Hepatocyte (in vitro differentiated cells): Measurements from ENCODE around the gene SERTAD2.

Source experiments
- EZH2 ChIP-seq: fragments of 200-600 bp; sonication (generic); IDR thresholded peaks from 2 replicates; pipeline ENCODE4 v1.6.1; 2016; ENCODE audit warnings: antibody characterized with exemption, mild to moderate bottlenecking, borderline replicate concordance
- TF ChIP-seq, protein P1 (sequence below): fragments of 200-600 bp; sonication (generic); IDR thresholded peaks from 2 replicates; pipeline ENCODE4 v1.5.1; 2016; ENCODE audit warnings: antibody characterized with exemption, mild to moderate bottlenecking; ENCODE audit not compliant: poor library complexity

DNA sequence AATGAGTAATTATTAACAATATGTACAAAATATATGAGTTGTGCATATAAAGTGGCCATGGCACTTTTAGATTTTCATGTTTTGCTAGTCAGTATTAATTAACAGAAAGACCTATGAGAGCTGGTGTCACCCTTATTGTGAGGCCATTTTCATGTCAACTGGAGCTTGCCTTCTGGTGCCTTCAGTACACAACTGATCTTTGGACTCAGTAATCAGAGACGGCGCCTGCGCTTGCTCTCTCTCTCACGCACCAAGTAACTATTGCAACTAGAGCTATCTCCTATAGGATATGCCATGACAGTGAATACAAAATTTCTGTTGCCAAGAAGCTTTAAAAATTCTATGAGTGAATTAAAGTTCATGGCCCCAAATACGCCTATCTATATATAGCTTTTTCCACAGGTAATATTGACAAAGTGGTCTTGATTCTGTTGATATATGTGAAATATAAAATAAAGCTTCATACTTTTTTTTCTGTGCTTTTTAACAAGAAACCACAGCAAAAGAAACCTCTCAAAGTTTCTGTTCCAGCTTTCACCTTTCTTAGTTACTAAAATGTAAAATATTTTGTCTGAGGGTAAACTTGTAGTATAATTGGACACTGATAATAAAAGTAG lies 2.9 kb downstream of the SERTAD2 start:
- TF ChIP-seq, protein P1, sequence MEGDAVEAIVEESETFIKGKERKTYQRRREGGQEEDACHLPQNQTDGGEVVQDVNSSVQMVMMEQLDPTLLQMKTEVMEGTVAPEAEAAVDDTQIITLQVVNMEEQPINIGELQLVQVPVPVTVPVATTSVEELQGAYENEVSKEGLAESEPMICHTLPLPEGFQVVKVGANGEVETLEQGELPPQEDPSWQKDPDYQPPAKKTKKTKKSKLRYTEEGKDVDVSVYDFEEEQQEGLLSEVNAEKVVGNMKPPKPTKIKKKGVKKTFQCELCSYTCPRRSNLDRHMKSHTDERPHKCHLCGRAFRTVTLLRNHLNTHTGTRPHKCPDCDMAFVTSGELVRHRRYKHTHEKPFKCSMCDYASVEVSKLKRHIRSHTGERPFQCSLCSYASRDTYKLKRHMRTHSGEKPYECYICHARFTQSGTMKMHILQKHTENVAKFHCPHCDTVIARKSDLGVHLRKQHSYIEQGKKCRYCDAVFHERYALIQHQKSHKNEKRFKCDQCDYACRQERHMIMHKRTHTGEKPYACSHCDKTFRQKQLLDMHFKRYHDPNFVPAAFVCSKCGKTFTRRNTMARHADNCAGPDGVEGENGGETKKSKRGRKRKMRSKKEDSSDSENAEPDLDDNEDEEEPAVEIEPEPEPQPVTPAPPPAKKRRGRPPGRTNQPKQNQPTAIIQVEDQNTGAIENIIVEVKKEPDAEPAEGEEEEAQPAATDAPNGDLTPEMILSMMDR = no peak
- no peak for TF ChIP-seq EZH2
